DND-41 (cell line): ENCODE measurements around the gene LEUTX.

Source experiments
- ATAC-seq: fragments of 200-7000 bp; cut with Tn5 transposase; 3 replicates; pipeline ENCODE4 v1.9.1; 2021; ENCODE audit warnings: low read depth; ENCODE audit not compliant: insufficient read depth
- DNase-seq: peaks from one replicate; pipeline ENCODE4 v3.0.0-alpha.2; 2020
- H2AFZ ChIP-seq: 2 replicates; pipeline ENCODE4 v1.6.0; 2012; ENCODE audit warnings: low read depth, low read length
- H3K27ac ChIP-seq: 2 replicates; pipeline ENCODE4 v1.5.1; 2012; ENCODE audit warnings: low read length, inconsistent platforms
- H3K27me3 ChIP-seq: fragments of 200-600 bp; sonication (generic); 2 replicates; pipeline ENCODE4 v1.6.0; 2012; ENCODE audit warnings: low read length, mild to moderate bottlenecking, inconsistent platforms; ENCODE audit not compliant: insufficient read depth, poor library complexity
- H3K36me3 ChIP-seq: 2 replicates; pipeline ENCODE4 v1.5.1; 2012; ENCODE audit warnings: low read length, inconsistent platforms; ENCODE audit not compliant: insufficient read depth
- H3K4me1 ChIP-seq: 2 replicates; pipeline ENCODE4 v1.5.1; 2012; ENCODE audit warnings: mild to moderate bottlenecking, low read length; ENCODE audit not compliant: insufficient read depth
- H3K4me2 ChIP-seq: 2 replicates; pipeline ENCODE4 v1.6.0; 2012; ENCODE audit warnings: mild to moderate bottlenecking, moderate library complexity, low read length, inconsistent platforms; ENCODE audit not compliant: insufficient read depth
- H3K4me3 ChIP-seq, 2 experiments: fragments of 200-600 bp in 1 of 2; shearing (Covaris generic) in 1 of 2; 2 replicates each; pipeline ENCODE4 v1.5.1; 2012 to 2016; ENCODE audit warnings: inconsistent platforms in 2 of 2, low read length in 2 of 2, mild to moderate bottlenecking in 2 of 2, low read depth in 1 of 2, moderate library complexity in 1 of 2
- H3K79me2 ChIP-seq: 2 replicates; pipeline ENCODE4 v1.6.0; 2012; ENCODE audit warnings: low read length, inconsistent platforms; ENCODE audit not compliant: insufficient read depth
- H3K9ac ChIP-seq: 2 replicates; pipeline ENCODE4 v1.6.0; 2012; ENCODE audit warnings: low read depth, mild to moderate bottlenecking, inconsistent platforms, low read length, moderate library complexity
- H3K9me3 ChIP-seq: 2 replicates; pipeline ENCODE4 v1.5.1; 2012; ENCODE audit warnings: low read length, moderate library complexity, mild to moderate bottlenecking, inconsistent platforms; ENCODE audit not compliant: insufficient read depth, severe bottlenecking
- H4K20me1 ChIP-seq: 2 replicates; pipeline ENCODE4 v1.6.0; 2012; ENCODE audit warnings: low read length; ENCODE audit not compliant: insufficient read depth
- EZH2 ChIP-seq: IDR thresholded peaks from 3 replicates; pipeline ENCODE4 v1.6.1; 2012; ENCODE audit warnings: borderline replicate concordance, low read depth, mild to moderate bottlenecking, moderate library complexity, low read length, inconsistent platforms; ENCODE audit not compliant: severe bottlenecking
- TF ChIP-seq, protein P1 (sequence below): IDR thresholded peaks from 2 replicates; pipeline ENCODE4 v1.5.1; 2012; ENCODE audit warnings: borderline replicate concordance, low read length, moderate library complexity, mild to moderate bottlenecking; ENCODE audit not compliant: poor library complexity, severe bottlenecking; ENCODE audit errors: extremely low read depth

Gene LEUTX

DNA sequence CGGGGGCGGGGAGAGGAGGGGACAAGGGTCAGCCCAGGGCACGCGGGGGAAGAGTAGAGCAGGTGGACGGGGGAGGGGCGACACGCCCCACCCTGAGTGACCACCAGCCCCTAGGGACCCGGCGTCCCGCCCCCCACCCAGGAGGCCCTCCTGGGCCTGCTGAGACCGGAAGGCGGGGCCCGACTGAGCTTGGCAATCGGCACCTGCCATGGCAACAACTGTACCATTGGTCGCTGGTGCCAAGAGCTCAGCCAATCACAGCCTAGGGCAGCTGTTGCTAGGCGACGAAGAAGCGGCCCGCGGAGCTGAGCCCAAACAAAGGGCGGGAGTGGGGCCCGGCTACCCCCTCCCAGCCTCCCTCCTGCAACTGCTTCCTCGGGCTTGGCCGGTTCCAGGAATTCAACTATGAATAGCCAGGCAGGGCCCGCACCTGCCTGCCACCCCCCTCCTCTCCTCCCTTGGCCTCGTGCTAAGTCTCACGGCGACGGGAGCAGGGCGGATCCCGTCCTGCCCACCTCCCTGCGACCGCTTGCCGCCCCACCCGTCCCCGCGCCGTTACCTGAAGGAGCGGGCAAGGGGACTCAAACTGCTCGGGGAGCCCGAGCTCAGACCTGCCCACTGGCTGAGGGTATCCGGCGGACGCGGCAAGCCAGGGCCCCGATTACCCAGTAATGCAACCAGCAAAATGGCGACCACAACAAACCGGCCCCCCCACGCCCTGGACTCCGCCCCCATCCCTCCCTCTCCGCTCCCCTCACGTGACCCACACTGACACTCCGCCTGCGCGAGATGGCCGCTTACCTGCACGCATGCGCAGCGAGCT lies 55.0 kb downstream of the LEUTX start, which contains the start of gene DYRK1B:
Gene DYRK1B, minus strand, starts transcription at position 699 of the 823 bp plus-strand sequence. CDS start 2,295 bp downstream, outside the sequence.
- peak within 1 kb of the TSS; percentile 69 for H3K9ac ChIP-seq
- no peaks in the 10 kb centered on the region for H3K27me3 ChIP-seq
- H3K27ac ChIP-seq = peak within 1 kb of the TSS; percentile 80
- peaks cover 7% of the 10 kb centered on the region; the same call in 1 of the 2 replicates for H4K20me1 ChIP-seq
- DNase-seq (peak; percentile 96), ATAC-seq (peak; percentile 92)
- peak within 1 kb of the TSS; percentile 78 for H2AFZ ChIP-seq
- H3K36me3 ChIP-seq = peaks cover 68% of the 10 kb centered on the region
- H3K79me2 ChIP-seq = peaks cover 13% of the 10 kb centered on the region
- H3K4me3 ChIP-seq = peak within 1 kb of the TSS; percentile 42 to 76
- peaks cover 32% of the 10 kb centered on the region for H3K4me1 ChIP-seq
- no peaks in the 10 kb centered on the region for H3K9me3 ChIP-seq
- no peak for TF ChIP-seq EZH2
- TF ChIP-seq, protein P1, sequence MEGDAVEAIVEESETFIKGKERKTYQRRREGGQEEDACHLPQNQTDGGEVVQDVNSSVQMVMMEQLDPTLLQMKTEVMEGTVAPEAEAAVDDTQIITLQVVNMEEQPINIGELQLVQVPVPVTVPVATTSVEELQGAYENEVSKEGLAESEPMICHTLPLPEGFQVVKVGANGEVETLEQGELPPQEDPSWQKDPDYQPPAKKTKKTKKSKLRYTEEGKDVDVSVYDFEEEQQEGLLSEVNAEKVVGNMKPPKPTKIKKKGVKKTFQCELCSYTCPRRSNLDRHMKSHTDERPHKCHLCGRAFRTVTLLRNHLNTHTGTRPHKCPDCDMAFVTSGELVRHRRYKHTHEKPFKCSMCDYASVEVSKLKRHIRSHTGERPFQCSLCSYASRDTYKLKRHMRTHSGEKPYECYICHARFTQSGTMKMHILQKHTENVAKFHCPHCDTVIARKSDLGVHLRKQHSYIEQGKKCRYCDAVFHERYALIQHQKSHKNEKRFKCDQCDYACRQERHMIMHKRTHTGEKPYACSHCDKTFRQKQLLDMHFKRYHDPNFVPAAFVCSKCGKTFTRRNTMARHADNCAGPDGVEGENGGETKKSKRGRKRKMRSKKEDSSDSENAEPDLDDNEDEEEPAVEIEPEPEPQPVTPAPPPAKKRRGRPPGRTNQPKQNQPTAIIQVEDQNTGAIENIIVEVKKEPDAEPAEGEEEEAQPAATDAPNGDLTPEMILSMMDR = no peak
- H3K4me2 ChIP-seq = peak within 1 kb of the TSS; percentile 72

DNA sequence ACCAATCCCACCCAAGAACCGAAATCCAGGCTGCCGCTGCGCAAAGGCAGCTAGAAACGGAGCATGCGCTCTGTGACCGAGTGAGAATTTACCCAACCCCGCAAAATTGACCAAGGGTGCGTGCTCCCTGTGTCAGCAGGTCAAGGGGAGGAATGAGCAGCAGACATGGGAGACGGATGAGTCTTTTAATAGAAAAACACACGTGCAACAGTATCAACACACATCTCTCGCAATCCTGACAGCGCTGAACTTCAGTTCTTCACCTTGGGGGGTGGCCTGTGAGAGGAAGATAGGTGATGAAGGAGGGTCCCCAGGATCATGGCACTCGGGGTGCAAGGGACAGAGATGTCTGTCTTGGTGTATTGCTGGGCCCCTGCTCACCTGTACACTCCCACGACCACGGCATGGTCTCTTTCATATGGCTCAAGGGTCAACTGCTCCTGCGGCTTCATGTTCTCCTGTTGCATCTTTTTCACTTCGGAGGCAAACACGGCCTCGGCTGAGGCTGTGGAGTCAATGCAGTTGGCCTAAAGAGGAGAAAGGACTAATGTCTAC lies 55.7 kb downstream of the LEUTX start:
- peaks cover 32% of the 10 kb centered on the region for H3K4me1 ChIP-seq
- peaks cover 20% of the 10 kb centered on the region for H3K79me2 ChIP-seq
- peak overlapping the region; percentile 69 for H3K9ac ChIP-seq
- no peak for TF ChIP-seq EZH2
- TF ChIP-seq, protein P1 = no peak
- H2AFZ ChIP-seq = peak overlapping the region; percentile 77
- peaks cover 14% of the 10 kb centered on the region; the same call in 1 of the 2 replicates for H4K20me1 ChIP-seq
- H3K27ac ChIP-seq = peak overlapping the region; percentile 71
- ATAC-seq (no peak), DNase-seq (no peak)
- no peaks in the 10 kb centered on the region for H3K9me3 ChIP-seq
- peak overlapping the region in 1 of 2 experiments; percentile 76; a peak in 2 of 4 replicates for H3K4me3 ChIP-seq
- H3K36me3 ChIP-seq = peaks cover 74% of the 10 kb centered on the region
- H3K4me2 ChIP-seq = peak overlapping the region; percentile 72
- H3K27me3 ChIP-seq = no peaks in the 10 kb centered on the region
